HG03457 (cell line): ENCODE measurements around the gene DLD.
"Not testable (repeated sequence)": the region's sequence is repeated elsewhere in the genome, so short reads cannot be mapped to it uniquely, and the experiment has no call there.

Experiments
- ATAC-seq: cut with Tn5 transposase; IDR thresholded peaks from one replicate; pipeline ENCODE4 v1.9.1; 2021; ENCODE audit warnings: moderate number of reproducible peaks; ENCODE audit not compliant: unreplicated experiment

The DLD gene

GRCh38 chr7:107914831-107915230, 23.8 kb downstream of the DLD start:
- no peak for ATAC-seq

- ATAC-seq, result no peak
Measured at GRCh38 chr7:107915541-107915940, 24.6 kb downstream of the DLD start.

DNA sequence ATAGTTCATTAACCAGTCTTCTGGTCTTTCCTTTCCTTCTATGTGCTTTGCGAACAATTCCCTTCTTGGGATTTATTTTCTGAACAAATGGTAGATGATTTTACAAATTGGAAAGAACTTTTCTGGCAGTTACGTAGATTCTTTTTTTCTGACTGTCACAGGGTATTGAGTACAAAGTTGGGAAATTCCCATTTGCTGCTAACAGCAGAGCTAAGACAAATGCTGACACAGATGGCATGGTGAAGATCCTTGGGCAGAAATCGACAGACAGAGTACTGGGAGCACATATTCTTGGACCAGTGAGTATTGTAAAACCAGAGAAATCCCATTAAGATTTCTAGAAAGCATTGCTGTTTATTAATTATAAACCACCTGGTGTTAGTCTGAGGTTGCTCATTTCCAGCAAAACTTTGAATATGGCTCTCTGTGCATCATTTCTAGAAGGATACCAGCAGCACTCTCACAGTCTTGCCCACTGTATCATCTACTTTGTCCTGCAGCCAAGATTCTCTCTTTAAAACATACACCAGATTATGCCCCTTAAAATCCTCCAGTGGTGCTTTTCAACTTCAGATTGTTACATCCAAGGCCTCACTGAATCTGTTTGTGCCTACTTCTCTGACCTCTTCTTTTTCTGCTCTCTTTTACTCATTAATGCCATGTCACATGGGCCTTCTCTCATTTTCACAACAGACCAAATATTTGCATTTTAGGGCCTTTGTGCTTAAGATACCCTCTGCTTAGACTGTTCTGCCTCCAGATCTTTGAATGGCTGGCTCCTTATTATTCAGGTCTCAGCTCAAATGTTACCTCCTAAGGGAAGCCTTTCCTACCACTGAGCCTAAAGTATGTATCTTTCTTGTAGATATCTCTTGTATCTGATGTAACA, 27.0 kb downstream of the DLD start:
- peak; percentile 74 for ATAC-seq

DNA sequence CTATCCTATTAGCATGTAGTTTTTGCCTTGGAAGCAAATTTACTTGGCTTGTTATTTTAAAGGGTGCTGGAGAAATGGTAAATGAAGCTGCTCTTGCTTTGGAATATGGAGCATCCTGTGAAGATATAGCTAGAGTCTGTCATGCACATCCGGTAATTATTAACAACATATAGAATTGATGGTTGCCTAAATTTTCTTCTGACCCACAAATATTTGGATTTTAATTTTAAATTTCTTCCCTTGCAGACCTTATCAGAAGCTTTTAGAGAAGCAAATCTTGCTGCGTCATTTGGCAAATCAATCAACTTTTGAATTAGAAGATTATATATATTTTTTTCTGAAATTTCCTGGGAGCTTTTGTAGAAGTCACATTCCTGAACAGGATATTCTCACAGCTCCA, 28.0 kb downstream of the DLD start:
- ATAC-seq, result no peak

DNA sequence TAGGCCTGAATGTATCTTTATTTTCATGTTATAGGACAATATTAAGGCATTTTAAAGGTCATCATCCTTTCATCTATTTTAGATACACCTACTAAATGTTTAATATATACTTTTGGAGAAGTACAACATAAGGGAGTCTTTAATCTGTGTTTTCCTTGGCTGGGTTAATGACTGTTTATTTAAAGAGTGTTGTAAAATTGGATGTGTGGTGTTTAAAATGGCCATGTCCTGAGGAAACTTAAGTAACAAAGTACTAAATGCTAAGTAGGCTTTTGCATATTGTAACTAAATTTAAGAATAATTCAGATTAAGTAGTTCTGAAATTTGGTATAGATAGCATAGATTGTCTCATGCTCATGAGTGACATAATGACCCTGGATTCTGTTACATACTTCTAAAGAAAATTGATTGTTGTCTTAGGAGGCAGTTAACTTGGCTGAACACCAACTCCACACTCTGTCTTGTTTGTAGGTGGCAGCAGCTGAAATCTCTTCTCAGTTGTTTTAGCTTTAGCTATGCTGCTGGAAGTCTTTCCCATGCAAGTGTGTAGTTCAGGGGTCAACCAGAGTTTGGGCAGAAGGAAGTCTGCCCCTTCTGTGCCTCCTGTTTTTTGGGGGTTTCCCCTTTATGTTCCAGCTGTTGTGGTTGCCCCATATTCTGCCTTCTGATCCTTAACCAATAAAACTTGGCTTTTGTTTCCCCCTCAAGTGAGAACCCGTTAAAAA, 29.2 kb downstream of the DLD start:
- ATAC-seq, result no peak

GRCh38 chr7:107921826-107922225, 30.8 kb downstream of the DLD start:
- ATAC-seq, result not testable (repeated sequence)

- ATAC-seq, result no peak
Measured at GRCh38 chr7:107922886-107923285, 31.9 kb downstream of the DLD start.

DNA sequence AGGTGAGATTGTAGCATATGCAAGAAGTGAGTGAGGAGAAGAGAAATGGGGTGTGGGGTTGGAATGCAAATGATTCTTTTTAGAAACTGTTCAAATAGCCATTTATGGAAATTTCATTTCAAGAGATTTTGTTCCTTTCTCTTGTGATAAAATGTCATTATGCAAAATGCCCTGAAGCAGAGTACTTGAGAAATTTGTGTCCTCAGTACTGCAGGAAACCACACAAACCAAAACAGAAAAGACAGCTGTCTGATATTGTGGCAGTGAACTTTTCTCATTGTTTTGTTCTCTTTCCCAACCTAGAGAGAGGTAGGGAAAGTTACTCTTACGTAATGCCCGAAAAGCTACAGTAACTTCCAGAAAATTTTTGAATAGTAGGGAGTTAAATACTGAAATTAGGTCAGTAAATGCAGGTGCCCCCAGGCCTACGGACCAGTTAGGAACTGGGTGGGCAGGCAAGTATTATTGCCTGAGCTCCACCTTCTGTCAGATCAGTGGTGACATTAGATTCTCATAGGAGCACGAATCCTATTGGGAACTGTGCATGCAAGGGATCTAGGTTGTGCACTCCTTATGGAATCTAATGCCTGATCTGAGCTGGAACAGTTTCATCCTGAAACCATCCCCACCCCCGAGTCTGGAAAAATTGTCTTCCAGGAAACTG, 34.0 kb downstream of the DLD start:
- peak; percentile 78 for ATAC-seq

GRCh38 chr7:107926481-107926880, 35.5 kb downstream of the DLD start:
- no peak for ATAC-seq

DNA sequence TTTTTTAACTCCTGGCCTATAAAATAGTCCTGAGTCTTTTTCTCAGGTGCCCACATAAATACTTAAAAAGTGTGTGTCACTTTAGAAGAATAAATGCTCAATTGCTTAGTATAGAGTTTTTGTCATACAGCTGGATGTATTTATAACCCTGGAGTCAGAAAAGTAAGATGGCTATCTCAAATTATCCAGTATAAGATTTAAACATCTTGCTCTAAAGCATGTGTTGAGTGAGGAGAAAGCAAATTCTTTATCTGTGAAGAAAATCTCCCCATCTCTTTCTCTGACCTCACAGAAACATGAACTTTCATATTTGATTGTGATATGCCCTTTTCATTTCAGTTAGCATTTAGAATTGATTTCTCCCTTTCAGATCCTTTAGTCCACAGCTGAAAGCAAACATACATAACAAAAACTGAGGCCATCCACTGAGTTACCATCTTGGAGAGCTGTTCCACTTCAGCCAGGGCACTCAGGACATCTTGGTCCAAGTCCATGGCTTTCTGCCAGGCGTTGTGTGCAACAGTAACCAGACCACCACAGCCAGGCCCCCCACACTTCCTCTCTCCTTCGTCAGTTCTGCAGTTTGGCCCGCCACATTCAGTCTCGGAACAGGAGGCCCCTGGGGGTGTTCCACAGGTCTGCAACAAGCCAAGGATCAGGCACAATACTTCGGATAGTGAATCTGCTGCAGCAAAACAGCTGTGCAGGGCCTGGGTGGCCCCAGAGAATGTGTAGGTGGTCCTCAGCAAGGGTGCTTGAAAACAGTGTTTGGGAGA, 40.9 kb downstream of the DLD start:
- no peak for ATAC-seq

GRCh38 chr7:107932805-107933204, 41.8 kb downstream of the DLD start:
- no peak for ATAC-seq

GRCh38 chr7:107933386-107934013, 42.5 kb downstream of the DLD start:
- no peak for ATAC-seq

GRCh38 chr7:107934991-107935770, 44.2 kb downstream of the DLD start:
- ATAC-seq, result no peak

DNA sequence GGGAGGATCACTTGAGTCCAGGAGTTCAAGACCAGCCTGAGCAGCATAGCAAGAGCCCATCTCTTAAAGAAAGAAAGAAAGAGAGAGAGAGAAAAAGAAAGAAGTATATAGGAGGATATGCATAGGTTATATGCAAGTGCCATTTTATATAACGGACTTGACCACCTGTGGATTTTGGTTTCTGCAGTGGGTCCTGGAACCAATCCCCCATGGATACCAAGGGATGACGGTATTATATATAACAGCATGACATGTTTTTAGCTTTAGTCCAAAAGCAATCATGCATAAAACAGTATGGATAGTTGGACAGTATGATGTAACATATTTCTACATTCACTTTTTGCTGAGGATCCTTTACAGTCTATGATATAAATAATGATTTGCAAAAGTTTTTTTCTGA, 45.3 kb downstream of the DLD start:
- no peak for ATAC-seq

GRCh38 chr7:107937531-107937930, 46.5 kb downstream of the DLD start:
- ATAC-seq, result no peak

- no peak for ATAC-seq
Measured at GRCh38 chr7:107938456-107939250, 47.7 kb downstream of the DLD start.

DNA sequence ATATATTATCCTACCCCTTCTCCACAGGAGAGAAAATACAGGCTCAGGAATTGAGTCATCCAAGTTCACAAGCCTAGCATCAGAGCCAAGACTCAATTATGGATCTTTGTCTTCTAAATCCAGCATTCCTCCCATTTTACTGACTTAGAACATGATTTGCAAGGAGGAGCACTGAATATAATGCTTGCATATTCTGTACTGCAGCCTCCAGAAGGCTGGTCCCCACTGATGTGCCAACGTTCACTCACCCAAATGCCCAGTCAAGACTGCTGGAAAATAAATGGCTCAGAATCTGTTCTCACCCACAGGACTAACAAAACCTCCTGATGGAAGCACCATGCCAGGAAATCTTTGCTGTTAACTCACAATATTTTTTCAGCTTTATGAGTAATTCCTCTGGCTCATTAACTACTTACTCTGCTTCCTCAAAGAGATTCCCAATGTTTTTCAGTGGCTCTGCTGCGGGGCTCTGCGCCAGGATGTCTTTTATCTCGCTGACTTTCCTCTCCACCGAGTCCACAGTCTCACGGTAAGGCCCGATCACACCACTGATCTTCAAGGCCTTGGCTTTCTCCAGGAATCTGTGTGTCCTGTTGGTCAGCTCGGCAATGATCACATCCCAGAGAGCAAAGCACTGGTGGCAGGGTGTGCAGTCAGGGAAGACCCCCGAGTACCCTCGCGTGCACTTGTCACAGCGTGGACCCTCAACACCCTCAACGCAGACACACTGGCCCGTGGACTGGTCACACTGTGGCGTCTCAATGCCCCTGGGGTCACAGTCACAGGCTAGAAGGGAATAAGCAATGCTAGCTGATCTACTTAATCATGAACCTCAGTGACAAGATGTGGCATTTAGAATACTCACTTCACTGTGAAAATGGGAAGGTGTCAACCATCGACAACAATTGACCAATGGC, 48.8 kb downstream of the DLD start:
- ATAC-seq, result no peak

- ATAC-seq, result no peak
Measured at GRCh38 chr7:107940951-107941350, 50.0 kb downstream of the DLD start.
